ENCODE results near the gene CYB5R3.

GRCh38 chr22:42608136-42608822 is 40.9 kb downstream of the CYB5R3 start:
- TF ChIP-seq CTCF (conservative IDR thresholded peaks at IDR 0.05 in 1 of 2, IDR thresholded peaks at IDR 0.05 in 1 of 2; ENCODE audit: extremely low read depth in 1 of 2, insufficient read depth in 1 of 2, low read depth in 1 of 2, low read length in 2 of 2) = no peak
- no peak for TF ChIP-seq EZH2 (IDR thresholded peaks at IDR 0.05; ENCODE audit: borderline replicate concordance, low read length)
